Measurements from ENCODE around the gene RIMBP2.

The RIMBP2 gene

GRCh38 chr12:130538343-130539095 is 177.6 kb downstream of the RIMBP2 start:
- H3K36me3 Mint-ChIP-seq = no peaks in the 10 kb centered on the region
- no peaks in the 10 kb centered on the region for H3K9me3 Mint-ChIP-seq
- H3K4me1 Mint-ChIP-seq = no peaks in the 10 kb centered on the region
- H3K27me3 Mint-ChIP-seq = no peaks in the 10 kb centered on the region
- no peak overlapping the region for H3K27ac Mint-ChIP-seq
- no peak overlapping the region for H3K4me3 Mint-ChIP-seq

DNA sequence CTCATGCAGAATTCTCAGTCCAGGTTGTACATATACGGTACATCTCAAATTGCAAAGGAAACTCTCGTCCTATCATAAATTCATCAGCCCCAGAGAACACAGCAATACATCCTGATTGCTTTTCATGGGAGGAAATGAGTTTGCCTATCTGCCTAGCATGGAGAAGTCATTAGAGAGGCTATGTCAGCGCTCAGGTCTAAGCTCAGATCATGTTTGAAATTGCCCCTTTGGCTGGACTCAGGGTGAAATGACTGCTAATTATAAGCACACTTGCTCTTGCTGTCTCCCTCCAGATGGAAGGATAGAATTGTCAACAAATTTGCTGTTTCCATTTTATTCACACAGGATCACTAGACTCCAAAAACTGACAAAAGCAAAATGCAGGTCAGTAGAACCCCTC is 178.4 kb downstream of the RIMBP2 start:
- H3K9me3 Mint-ChIP-seq = no peaks in the 10 kb centered on the region
- no peaks in the 10 kb centered on the region for H3K4me1 Mint-ChIP-seq
- no peaks in the 10 kb centered on the region for H3K36me3 Mint-ChIP-seq
- H3K27ac Mint-ChIP-seq = no peak overlapping the region
- H3K27me3 Mint-ChIP-seq = no peaks in the 10 kb centered on the region
- no peak overlapping the region for H3K4me3 Mint-ChIP-seq

GRCh38 chr12:130537051-130537450 is 179.0 kb downstream of the RIMBP2 start:
- Mint-ChIP-seq H3K36me3 (no peaks in the 10 kb centered on the region), H3K27me3 (no peaks in the 10 kb centered on the region), H3K9me3 (no peaks in the 10 kb centered on the region), H3K4me1 (no peaks in the 10 kb centered on the region), H3K27ac (no peak overlapping the region), H3K4me3 (no peak overlapping the region)

GRCh38 chr12:130530429-130530828 is 185.7 kb downstream of the RIMBP2 start:
- Mint-ChIP-seq H3K36me3 (no peaks in the 10 kb centered on the region), H3K27ac (no peak overlapping the region), H3K4me3 (no peak overlapping the region), H3K27me3 (peaks cover 2% of the 10 kb centered on the region), H3K4me1 (no peaks in the 10 kb centered on the region), H3K9me3 (no peaks in the 10 kb centered on the region)

DNA sequence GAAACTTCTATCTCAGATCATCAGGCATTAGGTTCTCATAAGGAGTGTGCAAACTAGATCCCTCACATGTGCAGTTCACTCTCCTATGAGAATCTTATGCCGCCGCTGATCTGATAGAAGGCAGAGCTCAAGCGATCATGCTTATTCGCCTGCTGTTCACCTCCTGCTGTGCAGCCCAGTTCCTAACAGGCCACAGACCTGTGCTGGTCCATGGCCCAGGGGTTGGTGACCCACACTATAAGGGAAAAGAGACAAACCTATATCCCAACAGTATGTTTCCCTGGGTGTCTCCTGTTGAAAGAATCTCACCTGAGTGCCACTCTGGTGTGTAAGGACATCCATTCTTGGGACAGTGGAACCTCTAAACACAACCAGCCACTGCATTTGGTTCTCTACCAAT is 186.3 kb downstream of the RIMBP2 start:
- Mint-ChIP-seq H3K9me3 (no peaks in the 10 kb centered on the region), H3K36me3 (no peaks in the 10 kb centered on the region), H3K27ac (no peak overlapping the region), H3K4me1 (no peaks in the 10 kb centered on the region), H3K27me3 (peaks cover 4% of the 10 kb centered on the region), H3K4me3 (no peak overlapping the region)

DNA sequence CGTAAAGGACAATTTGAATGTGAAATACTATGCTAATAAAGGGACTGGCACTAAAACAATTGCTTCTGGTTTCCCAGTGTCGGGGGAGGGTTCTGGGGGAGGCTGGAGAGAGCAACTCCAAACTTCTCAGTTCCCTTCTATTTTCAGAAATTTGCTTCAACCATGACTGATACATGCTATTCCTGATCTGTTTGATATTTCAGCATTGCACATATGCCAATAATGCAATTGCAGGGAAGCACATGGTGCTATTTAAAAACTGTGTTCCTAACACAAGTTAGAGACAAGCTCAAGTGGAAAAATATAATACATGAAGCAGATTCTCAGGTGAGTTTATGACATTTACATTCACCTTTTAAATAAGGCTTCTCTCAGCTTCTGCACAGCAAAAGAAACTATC is 188.9 kb downstream of the RIMBP2 start:
- H3K4me3 Mint-ChIP-seq = no peak overlapping the region
- no peak overlapping the region for H3K27ac Mint-ChIP-seq
- H3K36me3 Mint-ChIP-seq = no peaks in the 10 kb centered on the region
- H3K4me1 Mint-ChIP-seq = no peaks in the 10 kb centered on the region
- H3K9me3 Mint-ChIP-seq = no peaks in the 10 kb centered on the region
- H3K27me3 Mint-ChIP-seq = peaks cover 6% of the 10 kb centered on the region

DNA sequence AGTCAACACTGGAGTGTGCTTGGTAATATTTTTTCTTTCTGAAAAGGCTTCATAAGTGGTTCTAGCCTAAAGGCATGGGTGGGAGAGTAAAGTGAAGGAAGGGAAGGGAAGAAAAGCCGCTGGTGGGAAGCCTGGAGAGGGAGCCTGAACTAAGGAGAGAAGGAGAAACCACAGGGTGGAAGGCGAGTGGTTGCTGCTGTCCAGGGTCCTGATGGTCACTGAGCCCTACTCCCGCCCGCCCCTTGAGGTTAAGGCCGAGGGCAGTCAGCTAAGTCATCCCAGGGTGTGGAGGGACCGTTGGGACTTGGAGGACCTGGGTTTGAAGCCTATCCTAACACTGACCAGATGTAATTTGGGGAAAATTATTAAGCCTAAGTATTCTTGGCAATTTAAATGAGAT is 189.3 kb downstream of the RIMBP2 start:
- no peak overlapping the region for H3K4me3 Mint-ChIP-seq
- H3K27me3 Mint-ChIP-seq = peaks cover 6% of the 10 kb centered on the region
- H3K9me3 Mint-ChIP-seq = no peaks in the 10 kb centered on the region
- no peaks in the 10 kb centered on the region for H3K4me1 Mint-ChIP-seq
- H3K36me3 Mint-ChIP-seq = no peaks in the 10 kb centered on the region
- H3K27ac Mint-ChIP-seq = no peak overlapping the region

DNA sequence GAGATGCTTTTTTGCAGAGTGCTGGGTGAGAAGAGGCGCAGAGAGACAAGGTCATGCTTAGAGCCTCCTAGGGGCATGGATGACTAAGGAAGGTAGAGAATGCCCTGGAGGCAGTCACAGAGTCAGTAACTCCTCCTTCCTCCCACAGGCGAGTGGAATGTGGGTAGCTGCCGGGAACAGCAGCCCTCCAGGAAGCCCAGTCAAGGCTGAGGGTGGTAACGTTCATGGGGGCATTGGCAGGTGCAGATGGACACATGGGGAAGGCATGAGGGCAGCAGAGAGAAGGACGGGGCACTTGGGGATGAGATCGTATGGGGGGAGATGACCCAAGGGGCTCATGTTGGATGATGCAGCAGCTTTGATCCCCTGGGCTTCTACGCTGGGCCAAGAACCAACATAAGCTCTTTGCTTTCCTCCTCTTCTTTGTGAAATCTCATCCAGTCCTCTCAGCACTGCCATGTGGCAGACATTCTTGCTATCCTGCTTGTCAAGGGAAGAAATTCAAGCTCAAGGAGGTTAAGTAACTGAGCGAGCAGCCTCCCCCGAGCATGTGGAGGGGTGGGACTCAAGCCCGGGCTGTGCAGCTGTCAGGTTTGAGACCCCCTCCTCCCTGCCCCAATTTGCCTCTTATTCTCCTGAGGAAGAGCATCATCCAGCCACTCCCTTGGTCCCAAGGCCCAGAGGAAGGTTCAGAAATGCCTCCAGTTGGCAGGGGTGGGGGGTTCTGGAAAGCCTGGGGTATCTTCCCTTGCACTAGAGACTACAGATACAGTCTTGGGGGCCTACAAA is 190.5 kb downstream of the RIMBP2 start:
- Mint-ChIP-seq H3K4me3 (no peak overlapping the region), H3K9me3 (no peaks in the 10 kb centered on the region), H3K27ac (no peak overlapping the region), H3K36me3 (no peaks in the 10 kb centered on the region), H3K27me3 (peaks cover 6% of the 10 kb centered on the region), H3K4me1 (no peaks in the 10 kb centered on the region)

GRCh38 chr12:130524759-130525158 is 191.3 kb downstream of the RIMBP2 start:
- H3K27ac Mint-ChIP-seq = no peak overlapping the region
- no peak overlapping the region for H3K4me3 Mint-ChIP-seq
- peaks cover 6% of the 10 kb centered on the region for H3K27me3 Mint-ChIP-seq
- H3K4me1 Mint-ChIP-seq = no peaks in the 10 kb centered on the region
- H3K36me3 Mint-ChIP-seq = no peaks in the 10 kb centered on the region
- no peaks in the 10 kb centered on the region for H3K9me3 Mint-ChIP-seq

DNA sequence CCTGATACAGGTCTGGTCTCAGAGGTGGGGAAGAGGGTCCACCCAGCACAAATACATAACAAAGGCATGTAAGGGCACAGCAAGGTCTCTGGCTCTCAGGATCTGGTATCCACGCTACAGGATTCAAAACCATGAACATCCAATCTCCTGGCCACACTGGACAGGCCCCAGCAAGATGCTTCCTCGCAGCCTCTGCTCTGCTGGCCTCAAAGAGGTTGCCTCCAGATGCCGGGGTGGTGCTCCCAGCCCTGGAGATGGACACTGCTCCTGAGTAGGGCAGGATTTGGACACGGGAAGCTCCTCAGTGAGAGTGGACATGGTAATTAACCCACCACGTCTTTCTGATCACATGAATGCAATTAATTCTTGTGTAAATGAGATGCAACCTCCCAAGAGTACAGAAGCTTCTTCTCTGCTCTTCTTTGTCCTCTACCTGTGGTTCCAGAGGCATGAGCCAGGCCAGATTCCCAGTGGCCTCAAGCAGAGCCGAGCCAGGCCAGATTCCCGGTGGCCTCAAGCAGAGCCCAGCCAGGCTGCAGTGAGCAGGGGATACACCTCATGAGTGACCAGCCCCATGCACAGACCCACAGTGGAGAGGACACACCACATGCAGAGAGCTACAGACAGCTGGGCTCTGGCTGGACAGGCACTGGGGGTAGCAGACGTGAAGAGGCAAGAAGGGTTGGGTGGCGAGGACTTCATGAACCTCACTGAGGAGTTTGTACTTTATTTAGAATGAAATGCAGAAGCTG is 192.1 kb downstream of the RIMBP2 start:
- no peaks in the 10 kb centered on the region for H3K9me3 Mint-ChIP-seq
- H3K27ac Mint-ChIP-seq = no peak overlapping the region
- peaks cover 4% of the 10 kb centered on the region for H3K27me3 Mint-ChIP-seq
- no peak overlapping the region for H3K4me3 Mint-ChIP-seq
- H3K4me1 Mint-ChIP-seq = no peaks in the 10 kb centered on the region
- no peaks in the 10 kb centered on the region for H3K36me3 Mint-ChIP-seq

GRCh38 chr12:130523208-130523607 is 192.9 kb downstream of the RIMBP2 start:
- no peaks in the 10 kb centered on the region for H3K9me3 Mint-ChIP-seq
- H3K27me3 Mint-ChIP-seq = peaks cover 7% of the 10 kb centered on the region
- no peaks in the 10 kb centered on the region for H3K36me3 Mint-ChIP-seq
- H3K4me1 Mint-ChIP-seq = no peaks in the 10 kb centered on the region
- H3K27ac Mint-ChIP-seq = no peak overlapping the region
- no peak overlapping the region for H3K4me3 Mint-ChIP-seq

DNA sequence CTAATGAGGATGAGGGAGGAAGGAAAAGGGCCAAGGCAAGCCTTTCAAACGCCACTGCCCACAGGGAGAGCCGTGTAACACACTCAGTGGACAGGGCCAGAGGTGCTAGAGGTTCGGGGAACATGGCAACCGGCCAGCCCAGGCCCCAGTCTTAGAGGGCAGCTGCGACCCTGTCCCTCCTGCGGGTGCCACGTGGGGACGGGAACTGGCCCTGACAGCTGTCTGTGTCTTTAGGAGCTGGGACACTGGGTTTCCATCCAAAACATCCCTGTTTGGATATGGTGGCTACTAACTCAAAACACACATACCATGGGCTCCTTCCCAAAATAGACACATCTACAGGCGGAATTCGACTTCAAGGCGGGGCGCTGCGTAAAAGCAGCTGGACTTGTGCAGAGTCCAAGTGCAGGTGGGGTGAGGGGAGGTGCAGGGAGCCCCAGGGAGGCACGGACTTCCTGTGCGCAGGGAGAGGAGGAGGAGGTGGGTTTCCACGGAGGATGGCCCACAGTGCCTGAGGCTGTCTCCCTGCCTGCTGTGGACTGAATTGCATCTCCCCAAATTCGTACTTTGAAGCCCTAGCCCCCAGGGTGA is 193.8 kb downstream of the RIMBP2 start:
- H3K27me3 Mint-ChIP-seq = peaks cover 7% of the 10 kb centered on the region

DNA sequence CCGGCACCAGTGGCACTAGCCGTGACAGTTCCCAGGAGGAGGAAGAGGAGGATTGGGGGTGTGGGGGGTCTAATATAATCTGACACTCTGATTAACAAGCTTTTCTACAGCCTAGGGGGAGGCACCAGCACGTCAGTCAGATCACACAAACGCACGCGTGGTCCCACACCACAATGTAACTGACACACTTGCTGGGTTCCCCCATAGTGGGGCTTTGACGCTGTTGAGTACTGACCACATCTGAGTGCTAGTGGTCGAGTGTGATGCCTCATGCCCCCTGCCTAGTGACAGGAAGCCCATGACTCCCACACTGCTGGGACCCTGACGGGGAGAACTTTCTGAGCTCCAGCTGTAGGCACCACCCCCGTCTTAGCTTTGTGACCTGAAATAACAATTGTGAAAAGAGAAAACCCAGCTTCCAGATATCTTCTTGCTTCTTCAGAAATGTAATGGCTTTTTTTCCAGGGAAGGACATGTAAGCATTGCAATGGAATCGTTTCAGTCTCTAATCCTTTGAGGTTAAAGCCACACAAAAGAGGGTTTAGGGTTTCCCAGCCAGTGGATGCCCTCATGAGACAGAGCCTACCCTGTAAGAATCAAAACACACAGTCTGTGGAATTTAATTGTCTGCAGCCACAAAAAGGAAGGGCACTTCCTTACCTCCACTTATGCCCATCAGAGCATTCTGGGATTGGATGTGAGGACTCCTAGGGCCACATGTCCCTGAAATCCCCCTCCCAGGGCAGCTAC is 194.5 kb downstream of the RIMBP2 start:
- Mint-ChIP-seq H3K4me3 (no peak overlapping the region), H3K27ac (no peak overlapping the region), H3K36me3 (no peaks in the 10 kb centered on the region), H3K27me3 (peaks cover 7% of the 10 kb centered on the region), H3K9me3 (no peaks in the 10 kb centered on the region), H3K4me1 (no peaks in the 10 kb centered on the region)

More for the DNA sequence above, 193.8 kb downstream of the RIMBP2 start:
- Mint-ChIP-seq H3K36me3 (no peaks in the 10 kb centered on the region), H3K9me3 (no peaks in the 10 kb centered on the region), H3K27ac (no peak overlapping the region), H3K4me3 (no peak overlapping the region), H3K4me1 (no peaks in the 10 kb centered on the region)

DNA sequence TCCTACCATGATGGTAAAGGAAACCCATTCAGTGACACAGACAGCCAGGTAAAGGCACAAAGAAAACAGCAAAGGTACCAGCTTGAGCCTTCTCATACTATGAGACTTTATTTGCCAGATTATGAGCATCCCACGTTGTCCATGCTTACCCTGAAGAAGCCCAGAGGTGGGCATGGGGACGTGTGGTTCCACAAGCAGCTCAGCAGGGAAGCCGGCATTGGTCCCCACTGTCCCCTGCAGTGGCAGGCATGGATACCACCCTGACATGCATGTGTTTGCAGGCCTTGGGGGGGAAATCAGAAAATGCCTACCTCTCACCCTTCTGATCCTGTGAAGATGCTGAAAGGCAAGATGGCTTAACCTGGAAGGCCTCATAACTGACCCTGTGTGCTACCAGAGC is 195.3 kb downstream of the RIMBP2 start:
- H3K36me3 Mint-ChIP-seq = no peaks in the 10 kb centered on the region
- H3K9me3 Mint-ChIP-seq = no peaks in the 10 kb centered on the region
- no peak overlapping the region for H3K4me3 Mint-ChIP-seq
- H3K27me3 Mint-ChIP-seq = peaks cover 10% of the 10 kb centered on the region
- H3K4me1 Mint-ChIP-seq = no peaks in the 10 kb centered on the region
- no peak overlapping the region for H3K27ac Mint-ChIP-seq

DNA sequence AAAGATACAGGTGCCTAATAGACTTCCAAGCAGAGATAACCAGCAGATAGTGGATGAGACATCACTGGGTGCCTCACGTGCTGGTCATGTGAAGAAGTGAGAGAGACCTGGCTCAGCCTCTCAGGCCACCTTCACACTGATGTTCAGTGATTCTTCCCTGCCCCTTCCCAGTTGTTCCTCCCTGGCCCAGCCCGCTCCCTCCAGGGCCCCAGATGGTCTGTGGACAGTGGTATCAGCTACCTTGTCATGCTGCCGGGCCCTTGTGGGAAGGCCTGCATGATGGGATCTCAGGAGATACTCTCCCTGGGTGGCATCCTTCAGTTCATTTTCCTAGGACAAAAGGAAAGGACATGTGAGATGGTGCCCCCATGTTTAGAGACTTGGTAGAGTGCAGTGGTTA is 198.5 kb downstream of the RIMBP2 start:
- Mint-ChIP-seq H3K27ac (no peak overlapping the region), H3K4me1 (no peaks in the 10 kb centered on the region), H3K36me3 (no peaks in the 10 kb centered on the region), H3K27me3 (peaks cover 5% of the 10 kb centered on the region), H3K4me3 (no peak overlapping the region), H3K9me3 (no peaks in the 10 kb centered on the region)

Data from activated naive CD4-positive, alpha-beta T cell treated with anti-CD3 and anti-CD28 coated beads, Interleukin-2, amount 50 U/mL, for 24 hours (primary cell).